Cardiac muscle cell (in vitro differentiated cells and primary cell): ENCODE measurements around the gene CAMKK2. TPM values are rescaled to one million over a fixed set of nuclear protein-coding genes. Genes with fewer than 3 reads are reported as not detected.

ENCODE experiments used
- DNase-seq, 2 donors: peaks; one replicate each; pipeline versions ENCODE4 v3.0.0 to v3.0.0-alpha.2; 2010 to 2017; ENCODE audit warnings: low read depth in 1 of 2, low spot score in 1 of 2
- H3K27ac ChIP-seq: fragments of 200-600 bp; sonication (generic); 2 replicates; pipeline ENCODE4 v1.5.1; 2016
- H3K27me3 ChIP-seq: fragments of 200-600 bp; sonication (generic); 2 replicates; pipeline ENCODE4 v1.6.0; 2016; ENCODE audit warnings: control low read depth
- H3K36me3 ChIP-seq: fragments of 200-600 bp; sonication (generic); 2 replicates; pipeline ENCODE4 v1.5.1; 2016; ENCODE audit warnings: control low read depth
- H3K4me1 ChIP-seq: fragments of 200-600 bp; sonication (generic); 2 replicates; pipeline ENCODE4 v1.8.1; 2017; ENCODE audit warnings: low read depth, mild to moderate bottlenecking, mixed run types
- H3K4me3 ChIP-seq: fragments of 200-600 bp; sonication (generic); 2 replicates; pipeline ENCODE4 v1.5.1; 2016; ENCODE audit warnings: mild to moderate bottlenecking
- H3K9me3 ChIP-seq: fragments of 200-600 bp; sonication (generic); 2 replicates; pipeline ENCODE4 v1.5.1; 2017; ENCODE audit warnings: low read depth, mild to moderate bottlenecking, control low read depth
- polyA plus RNA-seq: library from polyadenylated mRNA; unstranded; fragments of >200 nt; fragmentation: Nextera tagmentation; extraction: Ambion mirVana; gene quantifications from 2 replicates; pipeline ENCODE4 v1.2.1, GENCODE V29; 2016
- total RNA-seq: library from RNA; depleted of rRNA; stranded (reverse); fragments of >200 nt; gene quantifications from 2 replicates; pipeline ENCODE4 v1.2.3, GENCODE V29; 2016
- TF ChIP-seq, protein P1 (sequence below): IDR thresholded peaks from 2 replicates; pipeline ENCODE4 v1.5.1; 2012; ENCODE audit warnings: low read depth, mild to moderate bottlenecking, low read length

CAMKK2 gene
- total and polyA plus RNA-seq, 2 experiments from 2014 or later: 18.6 to 22.9 TPM

DNA sequence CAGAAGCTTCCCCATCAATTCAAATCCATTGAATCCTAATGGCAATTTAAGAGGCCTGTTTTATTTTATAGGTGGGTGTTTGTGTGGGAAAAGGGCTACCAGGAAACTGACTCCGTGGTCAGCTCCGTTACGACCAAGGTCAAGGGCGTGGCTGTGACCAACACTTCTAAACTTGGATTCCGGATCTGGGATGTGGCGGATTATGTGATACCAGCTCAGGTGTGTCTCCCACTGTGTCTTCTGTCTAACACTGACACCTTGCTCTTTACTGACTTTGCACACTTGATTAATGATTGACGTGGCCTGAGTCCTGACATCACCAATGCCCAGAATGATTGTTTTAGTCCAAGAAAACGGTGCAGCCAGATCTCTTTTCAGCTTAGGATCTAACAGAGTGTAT is 79.4 kb downstream of the CAMKK2 start:
- no peak for DNase-seq
- no peaks in the 10 kb centered on the region for H3K27me3 ChIP-seq
- no peak overlapping the region for H3K27ac ChIP-seq
- no peak overlapping the region for H3K4me3 ChIP-seq
- peaks cover 5% of the 10 kb centered on the region for H3K4me1 ChIP-seq
- TF ChIP-seq, protein P1, sequence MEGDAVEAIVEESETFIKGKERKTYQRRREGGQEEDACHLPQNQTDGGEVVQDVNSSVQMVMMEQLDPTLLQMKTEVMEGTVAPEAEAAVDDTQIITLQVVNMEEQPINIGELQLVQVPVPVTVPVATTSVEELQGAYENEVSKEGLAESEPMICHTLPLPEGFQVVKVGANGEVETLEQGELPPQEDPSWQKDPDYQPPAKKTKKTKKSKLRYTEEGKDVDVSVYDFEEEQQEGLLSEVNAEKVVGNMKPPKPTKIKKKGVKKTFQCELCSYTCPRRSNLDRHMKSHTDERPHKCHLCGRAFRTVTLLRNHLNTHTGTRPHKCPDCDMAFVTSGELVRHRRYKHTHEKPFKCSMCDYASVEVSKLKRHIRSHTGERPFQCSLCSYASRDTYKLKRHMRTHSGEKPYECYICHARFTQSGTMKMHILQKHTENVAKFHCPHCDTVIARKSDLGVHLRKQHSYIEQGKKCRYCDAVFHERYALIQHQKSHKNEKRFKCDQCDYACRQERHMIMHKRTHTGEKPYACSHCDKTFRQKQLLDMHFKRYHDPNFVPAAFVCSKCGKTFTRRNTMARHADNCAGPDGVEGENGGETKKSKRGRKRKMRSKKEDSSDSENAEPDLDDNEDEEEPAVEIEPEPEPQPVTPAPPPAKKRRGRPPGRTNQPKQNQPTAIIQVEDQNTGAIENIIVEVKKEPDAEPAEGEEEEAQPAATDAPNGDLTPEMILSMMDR: no peak
- H3K36me3 ChIP-seq: no peaks in the 10 kb centered on the region
- no peaks in the 10 kb centered on the region for H3K9me3 ChIP-seq

DNA sequence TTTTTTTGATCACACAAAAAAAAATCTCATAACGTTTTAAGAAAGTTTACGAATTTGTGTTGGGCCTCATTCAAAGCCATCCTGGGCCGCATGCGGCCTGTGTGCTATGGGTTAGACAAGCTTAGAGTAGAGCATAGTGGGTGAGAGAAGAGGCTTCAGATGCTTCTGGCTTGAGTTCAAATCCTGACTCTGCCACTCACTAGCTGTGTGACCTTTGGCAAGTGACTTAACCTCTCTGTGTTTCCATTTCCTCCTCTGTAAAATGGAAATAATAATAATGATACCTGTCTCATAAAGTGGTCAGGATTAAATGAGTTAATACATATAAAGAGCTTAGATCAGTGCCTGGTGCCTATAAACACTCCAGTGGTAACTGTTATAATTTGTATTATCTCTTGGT is 80.4 kb downstream of the CAMKK2 start:
- no peaks in the 10 kb centered on the region for H3K36me3 ChIP-seq
- H3K9me3 ChIP-seq: no peaks in the 10 kb centered on the region
- TF ChIP-seq, protein P1: no peak
- no peak overlapping the region for H3K4me3 ChIP-seq
- H3K4me1 ChIP-seq: peaks cover 5% of the 10 kb centered on the region
- H3K27me3 ChIP-seq: no peaks in the 10 kb centered on the region
- H3K27ac ChIP-seq: no peak overlapping the region
- no peak for DNase-seq

GRCh38 chr12:121214855-121215745 is 81.4 kb downstream of the CAMKK2 start:
- DNase-seq: peak in 1 of 2 donors; percentile 85
- Histone ChIP-seq H3K9me3 (no peaks in the 10 kb centered on the region), H3K36me3 (no peaks in the 10 kb centered on the region), H3K4me3 (no peak overlapping the region), H3K27me3 (no peaks in the 10 kb centered on the region), H3K27ac (no peak overlapping the region), H3K4me1 (peaks cover 5% of the 10 kb centered on the region)
- TF ChIP-seq, protein P1: no peak

DNA sequence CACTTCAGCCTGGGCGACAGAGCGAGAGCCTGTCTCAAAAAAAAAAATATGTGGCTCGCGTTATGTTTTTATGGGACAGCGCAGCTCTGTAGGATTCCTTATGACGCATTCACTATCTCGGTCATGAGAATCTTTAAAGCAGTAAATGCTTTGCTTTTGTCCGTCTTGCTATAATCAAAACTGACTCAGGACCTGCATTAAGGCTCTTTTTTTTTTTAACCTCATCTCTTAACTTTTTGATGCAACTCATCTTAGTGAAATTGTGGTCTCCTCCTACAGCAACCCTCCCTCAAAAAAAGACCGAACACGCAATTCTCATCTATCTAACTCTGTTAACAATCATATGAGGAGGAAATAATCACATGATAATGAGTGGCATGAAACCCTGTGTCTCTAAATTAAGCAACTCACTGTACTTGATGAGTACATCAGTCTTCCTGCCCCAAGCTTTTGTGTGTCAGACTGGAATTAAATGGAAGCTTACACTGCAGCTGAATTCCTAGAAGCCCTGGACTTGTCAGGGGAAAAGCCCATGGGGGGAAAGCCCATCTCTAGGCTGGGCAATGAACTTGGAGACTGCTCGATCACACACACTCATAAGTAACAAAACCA is 82.2 kb downstream of the CAMKK2 start:
- peak in 1 of 2 donors; percentile 78 for DNase-seq
- no peak overlapping the region for H3K27ac ChIP-seq
- TF ChIP-seq, protein P1: no peak
- H3K4me1 ChIP-seq: peaks cover 5% of the 10 kb centered on the region
- no peaks in the 10 kb centered on the region for H3K27me3 ChIP-seq
- H3K36me3 ChIP-seq: no peaks in the 10 kb centered on the region
- H3K4me3 ChIP-seq: no peak overlapping the region
- H3K9me3 ChIP-seq: no peaks in the 10 kb centered on the region

- TF ChIP-seq, protein P1: no peak
- Histone ChIP-seq H3K4me1 (peaks cover 5% of the 10 kb centered on the region), H3K4me3 (no peak overlapping the region), H3K36me3 (no peaks in the 10 kb centered on the region), H3K27ac (no peak overlapping the region), H3K9me3 (no peaks in the 10 kb centered on the region), H3K27me3 (no peaks in the 10 kb centered on the region)
- DNase-seq: no peak
Observed at GRCh38 chr12:121212875-121213274, 83.6 kb downstream of the CAMKK2 start.
